Cardiac atrium fibroblast (primary cell): ENCODE measurements around the gene SSTR3. TPM values are rescaled to one million over a fixed set of nuclear protein-coding genes. Genes with fewer than 3 reads are reported as not detected.

Source experiments
- total RNA-seq: library from RNA; depleted of rRNA; stranded (reverse); fragments of >200 nt; gene quantifications from 2 replicates; pipeline ENCODE4 v1.2.3, GENCODE V29; 2015

SSTR3 gene
- total RNA-seq = not detected in 2 replicates

DNA sequence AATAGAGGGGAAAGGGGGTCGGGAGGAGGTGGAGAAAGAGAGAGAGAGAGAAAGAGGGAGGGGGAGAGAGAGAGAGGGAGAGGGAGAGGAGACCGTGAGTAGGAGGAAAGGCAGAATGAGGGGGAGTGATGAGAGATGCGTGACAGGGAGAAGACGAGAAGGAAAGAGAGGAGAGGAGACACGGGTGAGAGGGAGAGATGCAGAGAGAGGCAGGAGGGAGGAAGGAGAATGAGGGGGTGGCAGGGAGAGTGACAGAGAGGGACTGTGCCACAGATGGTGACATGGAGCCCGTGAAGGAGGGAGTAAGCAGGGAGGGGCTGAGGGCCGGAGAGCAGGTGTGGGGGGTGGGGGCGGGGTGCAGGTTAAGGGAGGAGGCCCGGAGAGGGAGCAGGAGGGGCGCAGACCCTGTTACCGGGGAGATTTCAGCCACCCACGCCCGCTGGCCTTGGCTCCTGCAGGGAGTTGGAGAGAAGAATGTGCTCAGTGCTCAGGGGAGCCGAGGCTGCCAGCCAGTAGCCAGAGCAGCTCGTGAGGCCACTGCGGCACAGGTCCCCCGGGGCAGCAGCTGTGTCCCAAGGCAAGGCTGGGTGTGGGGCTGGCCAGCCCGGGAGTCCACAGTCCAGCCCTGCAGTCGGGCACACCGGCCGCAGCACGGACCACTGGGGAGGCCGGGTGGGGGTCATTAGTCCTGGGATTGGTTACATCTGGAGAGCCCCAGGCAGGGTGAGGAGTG, at the start of gene SSTR3:
TSS of gene SSTR3 (minus strand) at position 304 of the 733 bp plus-strand sequence. CDS start 4,674 bp downstream, outside the sequence.

DNA sequence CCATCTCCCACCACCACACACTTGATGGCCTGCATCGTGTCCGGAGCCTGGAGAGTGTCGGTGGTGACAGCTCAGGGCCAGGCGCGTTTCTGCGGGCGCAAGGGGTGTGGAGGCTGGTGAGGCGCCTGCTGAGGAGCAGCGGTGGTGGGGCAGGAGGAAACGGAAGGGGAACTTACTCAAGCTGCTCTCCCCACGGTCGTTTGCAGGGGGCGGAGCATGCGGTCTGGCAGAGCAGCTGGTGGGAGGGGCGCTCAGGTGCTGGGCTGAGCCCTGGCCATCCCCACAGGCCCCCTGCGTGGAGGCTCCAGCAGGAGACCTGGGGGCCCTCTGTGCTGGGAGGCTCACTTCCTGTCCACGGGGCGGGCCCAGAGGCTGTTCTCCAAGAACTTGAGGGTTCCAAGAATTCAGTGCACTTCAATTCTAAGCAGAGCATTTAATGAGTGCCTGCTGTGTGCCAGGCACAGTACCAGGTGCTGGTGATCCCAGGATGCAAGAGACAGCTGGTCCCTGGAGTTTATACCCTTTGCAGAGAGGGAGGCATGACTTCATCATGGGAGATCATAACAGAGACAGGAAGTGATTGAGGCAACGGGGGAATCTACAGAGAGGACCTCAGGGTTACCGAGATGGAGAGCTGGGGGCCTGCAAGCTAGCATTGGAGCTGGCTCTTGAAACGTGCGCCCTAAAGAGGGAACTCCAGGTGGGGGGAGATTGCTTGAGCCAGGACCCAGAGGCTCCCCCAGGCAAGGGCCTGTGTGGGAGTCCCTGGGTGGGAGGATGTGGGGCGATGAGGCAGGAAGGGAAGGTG, 32.0 kb upstream of the SSTR3 start, which contains the start of gene RAC2:
TSS of gene RAC2 (minus strand) at position 156 of the 808 bp plus-strand sequence. CDS start at position 35, 121 bp downstream.

DNA sequence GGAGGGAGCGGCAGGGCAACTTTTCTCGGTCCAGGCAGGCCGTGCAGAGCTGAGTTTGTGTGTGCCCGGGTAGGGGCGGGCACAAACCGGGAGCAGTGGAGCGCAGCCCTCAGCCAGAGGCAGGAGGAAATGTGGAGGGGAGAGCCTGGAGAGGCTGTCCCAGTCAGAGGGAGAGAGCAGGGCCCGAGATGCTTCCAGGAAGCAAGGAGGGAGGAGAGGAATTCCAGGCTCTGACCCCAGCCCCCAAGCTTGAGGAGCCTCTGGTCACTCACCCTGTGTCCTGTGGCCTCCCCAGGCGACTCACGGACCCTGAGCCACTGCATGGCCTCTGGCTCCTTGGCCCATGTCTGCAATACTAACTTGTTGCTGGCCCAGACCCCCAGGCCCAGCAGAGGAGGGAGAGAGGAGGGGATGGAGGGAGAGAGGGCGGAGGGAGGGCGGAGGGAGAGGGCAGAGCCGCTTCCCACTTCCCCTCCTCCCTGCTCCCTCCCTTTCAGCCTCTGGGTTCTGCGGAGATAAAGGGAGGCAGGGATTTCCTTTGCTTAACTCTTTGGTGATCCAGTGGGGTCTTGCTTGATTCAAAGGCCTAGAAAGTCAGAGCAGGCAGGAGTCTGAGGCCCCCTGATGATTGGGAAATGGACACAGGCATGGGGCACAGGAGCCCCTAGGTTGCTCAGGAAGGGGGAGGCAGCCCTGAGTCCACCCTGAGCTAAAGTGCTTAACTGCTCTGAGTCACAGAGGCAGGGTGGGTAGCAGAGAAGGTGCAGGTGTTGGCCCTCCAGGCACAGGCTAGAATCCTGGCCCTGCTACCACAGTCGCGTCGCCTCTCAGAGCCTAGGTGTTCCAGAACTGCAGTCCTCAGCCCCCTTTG, 24.2 kb downstream of the SSTR3 start, which contains the start of gene C1QTNF6:
TSS of gene C1QTNF6 (minus strand) at position 357 of the 871 bp plus-strand sequence. CDS start at position 323, 34 bp downstream.

Other genes with a start within 250 kb of the SSTR3 start
- 49.4 and 56.7 TPM in 2 replicates for gene TST, start 193.0 kb downstream of the SSTR3 start, total RNA-seq
- gene MPST, start 192.7 kb downstream of the SSTR3 start, total RNA-seq = 109 and 111 TPM in 2 replicates
- gene KCTD17, start 160.7 kb downstream of the SSTR3 start, total RNA-seq = 32.1 and 35.7 TPM in 2 replicates
- not detected in 2 replicates for gene TMPRSS6, start 102.8 kb downstream of the SSTR3 start, total RNA-seq
- not detected in 2 replicates for gene IL2RB, start 62.6 kb downstream of the SSTR3 start, total RNA-seq
- 20.1 and 20.4 TPM in 2 replicates for gene C1QTNF6, start 24.2 kb downstream of the SSTR3 start, total RNA-seq
- gene RAC2, start 31.8 kb upstream of the SSTR3 start, total RNA-seq = 61.9 and 66.1 TPM in 2 replicates
- not detected in 2 replicates for gene CYTH4, start 70.0 kb upstream of the SSTR3 start, total RNA-seq
- 0.18 and 0.81 TPM in 2 replicates for gene ELFN2, start 215.0 kb upstream of the SSTR3 start, total RNA-seq